Measurements from ENCODE around the gene ODF2. TPM values are rescaled to one million over a fixed set of nuclear protein-coding genes. Genes with fewer than 3 reads are reported as not detected.

ODF2 gene
- polyA plus RNA-seq, 1 of the 3 experiments (the other 2 are of a cell fraction) = 35.7 TPM

- no peaks in the 10 kb centered on the region for H3F3A ChIP-seq (replicated peaks; ENCODE audit: insufficient read depth)
- DNase-seq = no peak
- H3K9ac ChIP-seq = no peak overlapping the region
- H3K4me2 ChIP-seq = no peak overlapping the region
- CTCF ChIA-PET = interaction anchor here (2.5 to 9.3 kb wide), 4 partner anchors 11 to 112 kb away, joined by 10 to 113 read pairs (median 20); partner anchors contain the start of gene CERCAM
- H2AFZ ChIP-seq (ENCODE audit: low read depth) = no peak overlapping the region
- H3K79me2 ChIP-seq (ENCODE audit: insufficient read depth) = no peaks in the 10 kb centered on the region
- no peaks in the 10 kb centered on the region for H4K20me1 ChIP-seq (ENCODE audit: insufficient read depth)
- H3K27me3 ChIP-seq (ENCODE audit: insufficient read depth) = no peaks in the 10 kb centered on the region; the same call in 1 of the 2 replicates
- POLR2A ChIA-PET = no interaction called here
- 85% methylated on average over 20 of the region's 26 CpGs for WGBS (ENCODE audit: low lambda C conversion rate)
- peaks cover 0 to 2% of the 10 kb centered on the region in 2 experiments; a peak in 1 of 4 replicates for H3K4me1 ChIP-seq (ENCODE audit: control insufficient read depth in 1 of 2, insufficient read depth in 2 of 2, low read depth in 1 of 2, low read length in 1 of 2)
- no peak overlapping the region for H3K4me3 ChIP-seq (ENCODE audit: low read depth in 2 of 2, low read length in 1 of 2)
- no peaks in the 10 kb centered on the region for H3K9me2 ChIP-seq
- H3K27ac ChIP-seq (ENCODE audit: low read depth in 2 of 2, low read length in 1 of 2) = no peak overlapping the region
- no peaks in the 10 kb centered on the region for H3K9me3 ChIP-seq
- H3K36me3 ChIP-seq (replicated peaks in 1 of 2; ENCODE audit: control insufficient read depth in 1 of 2, insufficient read depth in 2 of 2, low read length in 1 of 2) = no peaks in the 10 kb centered on the region
- TF ChIP-seq YY1 (IDR thresholded peaks at IDR 0.05; ENCODE audit: low read depth) = no peak
- TF ChIP-seq EP300 (IDR thresholded peaks at IDR 0.05; ENCODE audit: borderline replicate concordance in 1 of 2, low read depth in 1 of 2, low read length in 1 of 2) = no peak
- TF ChIP-seq REST (IDR thresholded peaks at IDR 0.05; ENCODE audit: low read depth, low read length) = no peak
- no peak for TF ChIP-seq RFX5 (IDR thresholded peaks at IDR 0.05; ENCODE audit: low read length)
These were observed 46.8 kb upstream of the ODF2 start for GRCh38 chr9:128408963-128409431.

DNA sequence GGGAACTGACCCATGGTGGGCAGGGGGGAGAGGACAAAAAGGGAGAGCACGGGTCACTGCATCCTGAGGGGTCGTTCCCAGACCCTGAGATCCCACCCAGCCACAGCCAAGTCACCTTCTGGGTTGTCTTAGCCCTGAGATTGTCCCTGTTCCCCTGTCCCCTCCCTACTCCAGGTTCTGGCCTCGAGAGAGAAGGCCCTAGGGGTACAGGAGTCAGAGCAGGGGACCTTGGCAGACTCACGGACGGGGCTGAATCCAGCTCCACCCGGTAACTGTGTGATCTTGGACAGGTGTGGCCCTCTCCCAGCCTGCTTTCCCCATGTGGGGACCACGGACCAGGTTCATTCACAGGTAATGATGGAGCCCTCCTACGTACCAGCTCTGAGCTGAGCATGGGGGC lies 46.4 kb upstream of the ODF2 start:
- H3K27ac ChIP-seq (ENCODE audit: low read depth in 2 of 2, low read length in 1 of 2) = no peak overlapping the region
- H3K27me3 ChIP-seq (ENCODE audit: insufficient read depth) = no peaks in the 10 kb centered on the region; the same call in 1 of the 2 replicates
- H2AFZ ChIP-seq (ENCODE audit: low read depth) = no peak overlapping the region
- H3K4me3 ChIP-seq (ENCODE audit: low read depth in 2 of 2, low read length in 1 of 2) = no peak overlapping the region
- ChIA-PET CTCF (interaction anchor here (2.5 to 9.3 kb wide), 4 partner anchors 11 to 113 kb away, joined by 10 to 113 read pairs (median 20); partner anchors contain the start of gene CERCAM), POLR2A (no interaction called here)
- no peaks in the 10 kb centered on the region for H3F3A ChIP-seq (replicated peaks; ENCODE audit: insufficient read depth)
- H3K9me3 ChIP-seq = no peaks in the 10 kb centered on the region
- no peak overlapping the region for H3K9ac ChIP-seq
- H3K9me2 ChIP-seq = no peaks in the 10 kb centered on the region
- no peak for TF ChIP-seq REST (IDR thresholded peaks at IDR 0.05; ENCODE audit: low read depth, low read length)
- TF ChIP-seq RXRA (IDR thresholded peaks at IDR 0.05; ENCODE audit: borderline replicate concordance, low read depth) = no peak
- TF ChIP-seq, protein P1, sequence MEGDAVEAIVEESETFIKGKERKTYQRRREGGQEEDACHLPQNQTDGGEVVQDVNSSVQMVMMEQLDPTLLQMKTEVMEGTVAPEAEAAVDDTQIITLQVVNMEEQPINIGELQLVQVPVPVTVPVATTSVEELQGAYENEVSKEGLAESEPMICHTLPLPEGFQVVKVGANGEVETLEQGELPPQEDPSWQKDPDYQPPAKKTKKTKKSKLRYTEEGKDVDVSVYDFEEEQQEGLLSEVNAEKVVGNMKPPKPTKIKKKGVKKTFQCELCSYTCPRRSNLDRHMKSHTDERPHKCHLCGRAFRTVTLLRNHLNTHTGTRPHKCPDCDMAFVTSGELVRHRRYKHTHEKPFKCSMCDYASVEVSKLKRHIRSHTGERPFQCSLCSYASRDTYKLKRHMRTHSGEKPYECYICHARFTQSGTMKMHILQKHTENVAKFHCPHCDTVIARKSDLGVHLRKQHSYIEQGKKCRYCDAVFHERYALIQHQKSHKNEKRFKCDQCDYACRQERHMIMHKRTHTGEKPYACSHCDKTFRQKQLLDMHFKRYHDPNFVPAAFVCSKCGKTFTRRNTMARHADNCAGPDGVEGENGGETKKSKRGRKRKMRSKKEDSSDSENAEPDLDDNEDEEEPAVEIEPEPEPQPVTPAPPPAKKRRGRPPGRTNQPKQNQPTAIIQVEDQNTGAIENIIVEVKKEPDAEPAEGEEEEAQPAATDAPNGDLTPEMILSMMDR (IDR thresholded peaks at IDR 0.05) = no peak
- no peak for TF ChIP-seq RFX5 (IDR thresholded peaks at IDR 0.05; ENCODE audit: low read length)
- TF ChIP-seq RCOR1 (IDR thresholded peaks at IDR 0.05; ENCODE audit: low read length) = no peak
- no peak for TF ChIP-seq NFIC (IDR thresholded peaks at IDR 0.05; ENCODE audit: borderline replicate concordance)
- no peak overlapping the region for H3K4me2 ChIP-seq
- no peak for DNase-seq
- no peaks in the 10 kb centered on the region for H3K36me3 ChIP-seq (replicated peaks in 1 of 2; ENCODE audit: control insufficient read depth in 1 of 2, insufficient read depth in 2 of 2, low read length in 1 of 2)
- 82% methylated on average over 6 of the region's 8 CpGs for WGBS (ENCODE audit: low lambda C conversion rate)
- H3K4me1 ChIP-seq (ENCODE audit: control insufficient read depth in 1 of 2, insufficient read depth in 2 of 2, low read depth in 1 of 2, low read length in 1 of 2) = peaks cover 0 to 2% of the 10 kb centered on the region in 2 experiments; a peak in 1 of 4 replicates
- no peaks in the 10 kb centered on the region for H4K20me1 ChIP-seq (ENCODE audit: insufficient read depth)
- H3K79me2 ChIP-seq (ENCODE audit: insufficient read depth) = no peaks in the 10 kb centered on the region
